Ovary (tissue), 3 donors: ENCODE results near the gene DSCAM.

ENCODE experiments used
- EP300 ChIP-seq: sonication (generic); formaldehyde crosslinking; IDR thresholded peaks from one replicate; pipeline ENCODE4 v1.6.1; 2017; ENCODE audit warnings: antibody characterized with exemption
- POLR2A ChIP-seq: fragments of 450-650 bp; IDR thresholded peaks from one replicate; pipeline ENCODE4 v1.6.1; 2017; ENCODE audit warnings: antibody characterized with exemption, mild to moderate bottlenecking, moderate library complexity
- TF ChIP-seq, protein P1 (sequence below), 3 donors: fragments of 450-650 bp in 2 of 3; fragments of 200-600 bp in 1 of 3; IDR thresholded peaks; one replicate each; pipeline versions ENCODE4 v1.5.1 to v1.8.0; 2016 to 2022; ENCODE audit warnings: antibody characterized with exemption in 3 of 3, mild to moderate bottlenecking in 1 of 3
- donor health status: DM: no; HTN: no; CAD: no.

- TF ChIP-seq EP300 (no peak), POLR2A (no peak)
- TF ChIP-seq, protein P1, sequence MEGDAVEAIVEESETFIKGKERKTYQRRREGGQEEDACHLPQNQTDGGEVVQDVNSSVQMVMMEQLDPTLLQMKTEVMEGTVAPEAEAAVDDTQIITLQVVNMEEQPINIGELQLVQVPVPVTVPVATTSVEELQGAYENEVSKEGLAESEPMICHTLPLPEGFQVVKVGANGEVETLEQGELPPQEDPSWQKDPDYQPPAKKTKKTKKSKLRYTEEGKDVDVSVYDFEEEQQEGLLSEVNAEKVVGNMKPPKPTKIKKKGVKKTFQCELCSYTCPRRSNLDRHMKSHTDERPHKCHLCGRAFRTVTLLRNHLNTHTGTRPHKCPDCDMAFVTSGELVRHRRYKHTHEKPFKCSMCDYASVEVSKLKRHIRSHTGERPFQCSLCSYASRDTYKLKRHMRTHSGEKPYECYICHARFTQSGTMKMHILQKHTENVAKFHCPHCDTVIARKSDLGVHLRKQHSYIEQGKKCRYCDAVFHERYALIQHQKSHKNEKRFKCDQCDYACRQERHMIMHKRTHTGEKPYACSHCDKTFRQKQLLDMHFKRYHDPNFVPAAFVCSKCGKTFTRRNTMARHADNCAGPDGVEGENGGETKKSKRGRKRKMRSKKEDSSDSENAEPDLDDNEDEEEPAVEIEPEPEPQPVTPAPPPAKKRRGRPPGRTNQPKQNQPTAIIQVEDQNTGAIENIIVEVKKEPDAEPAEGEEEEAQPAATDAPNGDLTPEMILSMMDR (IDR thresholded peaks at IDR 0.05) = no peak
These were observed 408.3 kb downstream of the DSCAM start for GRCh38 chr21:40438616-40439015.
